Lower leg skin (tissue), 4 donors: Measurements from ENCODE around the gene CPB1. TPM values are rescaled to one million over a fixed set of nuclear protein-coding genes. Genes with fewer than 3 reads are reported as not detected.

Experiments used
- DNase-seq, 2 donors: peaks; one replicate each; pipeline ENCODE4 v3.0.0-alpha.2; 2019; ENCODE audit warnings: low spot score in 2 of 2
- H3K4me3 ChIP-seq: fragments of 200-600 bp; sonication (generic); 2 replicates; pipeline ENCODE4 v1.5.1; 2017; ENCODE audit warnings: mild to moderate bottlenecking, low read depth; ENCODE audit not compliant: poor library complexity, severe bottlenecking
- CTCF ChIP-seq, 3 donors: fragments of 450-650 bp; IDR thresholded peaks; one replicate each; pipeline ENCODE4 v1.5.1; 2016; ENCODE audit warnings: antibody characterized with exemption in 3 of 3, mild to moderate bottlenecking in 3 of 3, moderate library complexity in 2 of 3
- POLR2A ChIP-seq, 2 donors: fragments of 450-650 bp; IDR thresholded peaks; one replicate each; pipeline ENCODE4 v1.6.1; 2016 to 2017; ENCODE audit warnings: antibody characterized with exemption in 2 of 2, mild to moderate bottlenecking in 1 of 2, moderate library complexity in 1 of 2
- WGBS, 2 donors: methylation state at CpG; one replicate each; pipeline ENCODE4 v1.1.5; 2018; 5-methylcytosine and 5-hydroxymethylcytosine counted together
- intact Hi-C: fragments of 100-400 bp; cut with DNase I; formaldehyde crosslinking; loops from one replicate; pipeline ENCODE4 v1.15.0; 2023; ENCODE audit warnings: low total_unique reads
- total RNA-seq, 4 donors: library from RNA; depleted of rRNA; stranded (reverse); fragments of >200 nt; gene quantifications; one replicate each; pipeline ENCODE4 v1.1.0, GENCODE V29; 2016

Gene CPB1
- total RNA-seq, 4 donors from 2014 or later = 0.69 to 12.0 (median 0.97) TPM; not detected in 1

- H3K4me3 ChIP-seq = no peak overlapping the region
- no peak for TF ChIP-seq CTCF (IDR thresholded peaks at IDR 0.05)
- no peak for TF ChIP-seq POLR2A (IDR thresholded peaks at IDR 0.05)
- WGBS, 2 donors = 4 to 5% methylated on average over 1 of the region's 1 CpG
- DNase-seq = no peak
- intact Hi-C loops = loop anchor here (10.0 kb wide), 2 partner anchors 83 to 413 kb away; no protein-coding TSS in a partner anchor
Measured at GRCh38 chr3:148861277-148861869, 33.8 kb downstream of the CPB1 start.

GRCh38 chr3:148863297-148863696 is 35.7 kb downstream of the CPB1 start:
- 56 to 57% methylated on average over 4 of the region's 4 CpGs for whole genome bisulfite sequencing, 2 donors
- no peak overlapping the region for H3K4me3 ChIP-seq
- no peak for DNase-seq
- no peak for TF ChIP-seq CTCF (IDR thresholded peaks at IDR 0.05)
- TF ChIP-seq POLR2A (IDR thresholded peaks at IDR 0.05) = no peak
- intact Hi-C loops = loop anchor here (10.0 kb wide), 2 partner anchors 82 to 412 kb away; no protein-coding TSS in a partner anchor

- no peak for DNase-seq
- intact Hi-C loops = loop anchor here (10.0 kb wide), 2 partner anchors 81 to 411 kb away; no protein-coding TSS in a partner anchor
- WGBS, 2 donors = 72% methylated on average over 5 of the region's 5 CpGs
- TF ChIP-seq CTCF (IDR thresholded peaks at IDR 0.05) (no peak), POLR2A (IDR thresholded peaks at IDR 0.05) (no peak)
- no peak overlapping the region for H3K4me3 ChIP-seq
Measured at GRCh38 chr3:148863814-148864213, 36.2 kb downstream of the CPB1 start.

GRCh38 chr3:148865049-148865448 is 37.4 kb downstream of the CPB1 start, which contains the start of gene CPA3:
Gene CPA3, plus strand, starts transcription at chr3:148865296. Its CDS starts 12 bp downstream, at chr3:148865308.
- no peak within 1 kb of the TSS for H3K4me3 ChIP-seq
- TF ChIP-seq CTCF (IDR thresholded peaks at IDR 0.05) (no peak), POLR2A (IDR thresholded peaks at IDR 0.05) (no peak)
- WGBS, 2 donors = 59 to 76% methylated on average over 1 of the region's 1 CpG
- DNase-seq = no peak
- intact Hi-C loops = loop anchor here (10.0 kb wide), 2 partner anchors 80 to 410 kb away; no protein-coding TSS in a partner anchor

- DNase-seq = no peak
- WGBS, 2 donors = 81 to 85% methylated on average over 4 of the region's 4 CpGs
- H3K4me3 ChIP-seq = no peak overlapping the region
- TF ChIP-seq CTCF (IDR thresholded peaks at IDR 0.05) (no peak), POLR2A (IDR thresholded peaks at IDR 0.05) (no peak)
- intact Hi-C loops = loop anchor here (10.0 kb wide), 2 partner anchors 79 to 409 kb away; no protein-coding TSS in a partner anchor
Measured at GRCh38 chr3:148866261-148866660, 38.6 kb downstream of the CPB1 start.
